C4-2B (cell line): Measurements from ENCODE around the gene VWA5A.

Experiments used
- H3K27ac ChIP-seq: fragments of 450-650 bp; 2 replicates; pipeline ENCODE4 v1.5.1; 2017
- ZFX ChIP-seq: fragments of 450-650 bp; IDR thresholded peaks from 2 replicates; pipeline ENCODE4 v1.6.1; 2017
- TF ChIP-seq, protein P1 (sequence below): fragments of 450-650 bp; conservative IDR thresholded peaks from 2 replicates; pipeline ENCODE4 v1.5.1; 2017; ENCODE audit warnings: mild to moderate bottlenecking

The VWA5A gene

DNA sequence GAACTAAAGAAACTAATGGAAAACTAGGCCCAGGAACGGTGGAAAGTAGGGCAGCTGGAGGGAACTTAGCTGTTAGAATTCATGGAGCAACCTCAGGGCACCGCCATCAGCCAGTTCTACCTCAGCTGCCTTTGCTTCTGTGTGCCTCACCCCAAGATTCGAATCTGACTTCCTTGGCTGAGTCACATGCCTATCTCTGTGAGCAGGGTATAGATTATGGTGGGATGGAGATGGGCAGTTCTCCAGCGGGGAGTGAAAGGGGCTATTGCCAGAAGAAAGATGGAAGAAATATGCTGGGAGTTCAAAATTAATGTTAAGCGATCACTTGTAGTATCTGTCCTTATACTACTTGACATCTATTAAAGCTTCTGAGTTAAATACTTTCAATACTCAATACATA lies 18.9 kb upstream of the VWA5A start:
- H3K27ac ChIP-seq, result no peak overlapping the region
- TF ChIP-seq ZFX, result no peak
- TF ChIP-seq, protein P1, sequence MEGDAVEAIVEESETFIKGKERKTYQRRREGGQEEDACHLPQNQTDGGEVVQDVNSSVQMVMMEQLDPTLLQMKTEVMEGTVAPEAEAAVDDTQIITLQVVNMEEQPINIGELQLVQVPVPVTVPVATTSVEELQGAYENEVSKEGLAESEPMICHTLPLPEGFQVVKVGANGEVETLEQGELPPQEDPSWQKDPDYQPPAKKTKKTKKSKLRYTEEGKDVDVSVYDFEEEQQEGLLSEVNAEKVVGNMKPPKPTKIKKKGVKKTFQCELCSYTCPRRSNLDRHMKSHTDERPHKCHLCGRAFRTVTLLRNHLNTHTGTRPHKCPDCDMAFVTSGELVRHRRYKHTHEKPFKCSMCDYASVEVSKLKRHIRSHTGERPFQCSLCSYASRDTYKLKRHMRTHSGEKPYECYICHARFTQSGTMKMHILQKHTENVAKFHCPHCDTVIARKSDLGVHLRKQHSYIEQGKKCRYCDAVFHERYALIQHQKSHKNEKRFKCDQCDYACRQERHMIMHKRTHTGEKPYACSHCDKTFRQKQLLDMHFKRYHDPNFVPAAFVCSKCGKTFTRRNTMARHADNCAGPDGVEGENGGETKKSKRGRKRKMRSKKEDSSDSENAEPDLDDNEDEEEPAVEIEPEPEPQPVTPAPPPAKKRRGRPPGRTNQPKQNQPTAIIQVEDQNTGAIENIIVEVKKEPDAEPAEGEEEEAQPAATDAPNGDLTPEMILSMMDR, result no peak

DNA sequence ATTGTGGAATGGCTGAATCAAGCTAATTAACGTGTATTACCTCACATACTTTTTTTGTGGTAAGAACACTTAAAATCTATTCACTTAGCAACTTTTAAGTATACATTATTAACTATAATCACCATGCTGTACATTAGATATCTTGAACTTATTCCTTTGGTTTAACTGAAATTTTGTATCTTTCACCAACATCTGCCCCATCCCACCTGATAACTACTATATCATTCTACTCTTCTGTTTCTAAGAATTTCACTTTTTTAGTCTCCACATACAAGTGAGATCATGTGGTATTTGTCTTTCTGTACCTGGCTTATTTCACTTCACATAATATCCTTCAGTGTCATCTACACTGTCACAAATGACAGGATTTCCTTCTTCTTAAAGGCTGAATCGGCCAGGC lies 17.1 kb upstream of the VWA5A start:
- H3K27ac ChIP-seq, result no peak overlapping the region
- no peak for TF ChIP-seq ZFX
- TF ChIP-seq, protein P1, result no peak

DNA sequence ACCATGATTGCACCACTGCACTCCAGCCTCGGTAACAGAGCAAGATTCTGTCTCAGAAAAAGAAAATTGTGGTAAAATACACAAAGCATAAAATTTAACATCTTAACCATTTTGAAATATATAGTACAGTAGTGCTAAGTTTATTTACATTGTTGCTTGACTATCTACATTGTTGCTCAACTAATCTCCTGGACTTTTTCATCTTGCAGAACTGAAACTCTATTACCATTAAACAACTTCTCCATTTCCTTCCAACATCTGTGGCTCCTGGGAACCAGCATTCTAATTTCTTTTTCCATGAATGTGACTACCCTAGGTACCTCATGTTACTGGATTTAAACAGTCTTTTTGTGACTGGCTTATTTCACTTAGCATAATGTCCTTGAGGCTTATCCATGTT lies 13.5 kb upstream of the VWA5A start:
- H3K27ac ChIP-seq, result no peak overlapping the region
- TF ChIP-seq, protein P1, result no peak
- TF ChIP-seq ZFX, result no peak

DNA sequence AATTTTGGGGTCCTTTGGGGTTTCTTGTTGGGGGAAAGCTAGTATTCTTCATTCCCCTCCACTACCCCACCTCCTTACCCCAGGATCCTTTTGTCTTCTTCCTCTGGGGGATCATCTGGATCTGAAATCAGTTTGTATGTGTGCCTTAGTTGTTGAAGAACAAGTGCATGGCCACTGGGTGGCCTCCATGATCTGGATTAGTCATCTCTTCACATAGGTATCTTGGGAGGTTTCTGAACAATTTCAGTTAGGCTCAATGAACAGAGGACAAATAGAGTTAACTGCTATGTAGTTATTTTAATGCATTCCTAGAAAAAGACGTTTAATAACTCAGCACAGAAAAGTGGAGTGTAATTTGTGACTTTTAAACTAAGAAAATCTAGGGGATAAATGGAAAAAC lies 7.1 kb upstream of the VWA5A start:
- TF ChIP-seq ZFX, result no peak
- TF ChIP-seq, protein P1, result peak; percentile 28
- H3K27ac ChIP-seq, result no peak overlapping the region

DNA sequence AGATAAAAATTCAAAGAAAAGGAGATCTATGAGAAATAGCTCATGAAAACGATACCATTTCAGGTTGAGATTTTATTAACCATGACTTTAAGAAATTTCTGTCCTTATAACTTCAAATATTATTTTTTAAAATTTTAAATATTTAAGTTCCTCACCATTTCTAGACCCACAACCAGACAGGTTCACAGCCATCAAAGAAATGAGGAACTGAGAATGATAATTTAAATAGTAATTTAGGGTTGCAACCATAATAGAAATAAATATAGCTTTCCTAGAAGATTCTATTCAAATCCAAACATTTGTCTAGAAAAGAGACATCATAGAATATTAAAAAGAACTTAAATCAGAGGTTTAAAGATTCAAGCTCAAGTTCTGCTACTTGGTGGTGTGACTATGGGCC lies 5.9 kb upstream of the VWA5A start:
- no peak overlapping the region for H3K27ac ChIP-seq
- TF ChIP-seq ZFX, result no peak
- TF ChIP-seq, protein P1, result no peak

DNA sequence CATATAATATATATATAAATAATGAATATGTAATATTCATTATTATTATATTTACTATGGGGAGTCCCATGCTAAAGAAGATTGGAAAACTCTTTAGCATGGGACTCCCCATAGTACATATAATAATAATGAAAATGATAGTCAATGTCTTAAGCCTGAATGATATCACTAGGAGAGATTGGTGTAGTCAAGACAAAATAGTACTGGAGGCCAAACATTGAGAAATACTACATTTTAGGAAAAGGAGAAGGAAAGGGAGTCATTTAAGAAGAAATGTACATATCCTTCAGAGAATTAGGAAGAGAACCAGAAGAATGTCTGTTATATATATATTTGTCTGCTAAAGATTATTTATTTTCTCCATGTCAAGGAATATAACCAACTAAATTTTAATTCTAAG lies 5.0 kb upstream of the VWA5A start:
- TF ChIP-seq, protein P1, result no peak
- no peak for TF ChIP-seq ZFX

DNA sequence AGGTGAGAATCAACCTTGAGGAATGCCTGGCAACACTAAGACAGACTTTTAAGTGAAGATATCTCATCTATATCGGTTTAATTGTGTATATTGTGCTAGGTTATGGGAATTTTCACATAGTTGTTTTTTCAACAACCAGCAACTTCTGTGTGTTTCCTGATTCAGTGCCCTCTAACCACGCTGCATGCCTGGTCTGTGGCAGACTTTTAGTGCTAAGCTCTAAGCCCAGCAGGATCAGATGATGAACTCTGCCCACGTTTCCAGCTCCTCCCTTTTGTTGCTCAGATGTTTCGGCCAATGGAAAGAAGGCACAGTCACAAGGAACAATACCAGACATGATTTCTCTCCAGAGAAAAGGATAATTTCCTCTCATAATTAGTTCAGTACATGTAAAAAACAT lies 1.4 kb upstream of the VWA5A start:
- H3K27ac ChIP-seq, result no peak overlapping the region
- no peak for TF ChIP-seq ZFX
- TF ChIP-seq, protein P1, result no peak

More for the DNA sequence above, 5.0 kb upstream of the VWA5A start:
- no peak overlapping the region for H3K27ac ChIP-seq
